GM21786 (cell line): ENCODE measurements around the gene NASP.

Experiments
- ATAC-seq: cut with Tn5 transposase; IDR thresholded peaks from one replicate; pipeline ENCODE4 v1.9.1; 2021; ENCODE audit not compliant: unreplicated experiment

The NASP gene

GRCh38 chr1:45660336-45660735 lies 76.5 kb downstream of the NASP start:
- ATAC-seq = no peak

GRCh38 chr1:45666836-45667235 lies 83.0 kb downstream of the NASP start:
- no peak for ATAC-seq

- ATAC-seq = no peak
Observed at GRCh38 chr1:45667321-45668111, 83.7 kb downstream of the NASP start.
